Heart right ventricle (tissue), 16 donors: ENCODE measurements around the gene APBB3. TPM values are rescaled to one million over a fixed set of nuclear protein-coding genes. Genes with fewer than 3 reads are reported as not detected.

Source experiments
- ATAC-seq, 8 donors: fragments of 200-7000 bp; cut with Tn5 transposase; one replicate each; pipeline ENCODE4 v1.9.1; 2020; ENCODE audit warnings: mild to moderate bottlenecking in 8 of 8, moderate library complexity in 8 of 8, moderate number of reproducible peaks in 1 of 8
- DNase-seq, 2 donors: peaks; one replicate each; pipeline ENCODE4 v3.0.0-alpha.2; 2020
- H3K27ac ChIP-seq, 10 donors: fragments of 200-600 bp; sonication (generic) in 2 of 10; one replicate each; pipeline versions ENCODE4 v1.5.0 to v1.8.0; 2020 to 2022; ENCODE audit warnings: mild to moderate bottlenecking in 3 of 10
- H3K27me3 ChIP-seq, 7 donors: fragments of 200-600 bp; one replicate each; pipeline ENCODE4 v1.8.0; 2021 to 2022; ENCODE audit warnings: mild to moderate bottlenecking in 2 of 7
- H3K36me3 ChIP-seq, 9 donors: fragments of 200-600 bp; sonication (generic) in 1 of 9; one replicate each; pipeline versions ENCODE4 v1.5.0 to v1.8.0; 2020 to 2022; ENCODE audit warnings: mild to moderate bottlenecking in 2 of 9
- H3K4me1 ChIP-seq, 9 donors: fragments of 200-600 bp; sonication (generic) in 1 of 9; one replicate each; pipeline versions ENCODE4 v1.5.0 to v1.8.0; 2020 to 2022; ENCODE audit warnings: mild to moderate bottlenecking in 4 of 9
- H3K4me3 ChIP-seq, 10 donors: fragments of 200-600 bp; sonication (generic) in 2 of 10; one replicate each; pipeline versions ENCODE4 v1.5.0 to v1.8.0; 2020 to 2022; ENCODE audit warnings: mild to moderate bottlenecking in 7 of 10, moderate library complexity in 2 of 10
- H3K9me3 ChIP-seq, 11 donors: fragments of 200-600 bp in 10 of 11; sonication (generic) in 2 of 11; one replicate each; pipeline versions ENCODE4 v1.5.0 to v1.8.0; 2013 to 2022; ENCODE audit warnings: mild to moderate bottlenecking in 2 of 11, control low read depth in 1 of 11, moderate library complexity in 1 of 11
- CTCF ChIP-seq, 9 donors: fragments of 200-600 bp; sonication (generic) in 2 of 9; IDR thresholded peaks; one replicate each; pipeline versions ENCODE4 v1.5.0 to v1.8.0; 2021 to 2022; ENCODE audit warnings: antibody characterized with exemption in 9 of 9, mild to moderate bottlenecking in 5 of 9, moderate library complexity in 1 of 9
- WGBS, 2 donors: extraction: QIAGEN DNeasy Blood & Tissue Kit; methylation state at CpG; one replicate each; pipeline ENCODE4 v1.1.7; 2013; ENCODE audit warnings: inconsistent platforms in 1 of 2; 5-methylcytosine and 5-hydroxymethylcytosine counted together
- intact Hi-C, 10 donors: fragments of 100-400 bp; cut with DNase I; formaldehyde crosslinking; loops; one replicate each; pipeline versions ENCODE4 v1.11.1 to v1.14.2; 2022
- polyA plus RNA-seq, 2 donors: library from polyadenylated mRNA; stranded (reverse); fragments of 200-250 nt; gene quantifications; one replicate each; pipeline ENCODE4 v1.2.3, GENCODE V29; 2013
- total RNA-seq, 10 donors: library from RNA; stranded (reverse); fragmentation: NEBNext Ultra II Directional in 3 of 10; extraction: Animal tissue kit (Norgen Biotek cat#: 25700) in 3 of 10; gene quantifications; one replicate each; pipeline versions ENCODE4 v1.2.1 to v1.2.4, GENCODE V29; 2021 to 2023
- donor health status: Arrhythmogenic right ventricular cardiomyopathy.
- donor health status: ischemic (EF 13 %, LVEDD 7.1; RV severe dilation, severe dysfunction).
- donor health status: healthy with polysubstance abuse.
- donor health status: DM: no; HTN: yes; CAD: no.
- donor health status: DM: no; HTN: no; CAD: no.
- donor health status: ischemic (EF 25% LVEDD 6.9; RV normal size, moderate dysfunction).
- donor health status: ischemic (EF 25% LVEDD 5.7; RV mildly dilated, moderate dysfunction).
- donor health status: healthy.
- donor health status: DM: yes; HTN: yes; CAD: no.
- donor health status: Ischemic cardiomyopathy.
- donor health status: ischemic (EF 35%, LVEDD 5.7; RV mildly dilated, moderate dysfunction).
- donor health status: nonischemic (EF 11% LVEDD 7.7; RV severe dilation, severe dysfunction).
- donor health status: DM: yes; HTN: yes; CAD: no.
- donor health status: PGD.
- donor health status: ischemic (EF 29% LVEDD 5.4; RV normal size, mild dysfunction).
- donor health status: nonischemic (EF 23%, LVEDD 6.1; RV moderate dilation, normal function).

Gene APBB3
- total and polyA plus RNA-seq, 12 donors = 6.9 to 31.3 (median 13.3) TPM

- ATAC-seq (no peak), DNase-seq (no peak)
- peaks cover 0 to 39% (median 19%) of the 10 kb centered on the region in 9 donors for H3K36me3 ChIP-seq
- TF ChIP-seq CTCF (IDR thresholded peaks at IDR 0.05) = no peak
- H3K4me3 ChIP-seq = no peak overlapping the region
- peak overlapping the region in 9 of 10 donors; percentile 43 to 91 (median 78) for H3K27ac ChIP-seq
- intact Hi-C loops = loop anchor here in 1 of 10 donors (5.0 kb wide), 1 partner anchor 57 kb away; no protein-coding TSS in a partner anchor
- no peaks in the 10 kb centered on the region for H3K27me3 ChIP-seq
- WGBS, 2 donors = 92 to 96% methylated on average over 1 of the region's 1 CpG
- no peaks in the 10 kb centered on the region for H3K9me3 ChIP-seq
- peaks cover 5 to 80% (median 56%) of the 10 kb centered on the region in 9 donors for H3K4me1 ChIP-seq
These were observed 6.1 kb upstream of the APBB3 start for GRCh38 chr5:140570488-140570887.

- H3K9me3 ChIP-seq = no peaks in the 10 kb centered on the region
- no peaks in the 10 kb centered on the region for H3K27me3 ChIP-seq
- H3K4me1 ChIP-seq = peaks cover 7 to 85% (median 60%) of the 10 kb centered on the region in 9 donors
- ATAC-seq (peak in 1 of 8 donors; percentile 15), DNase-seq (no peak)
- 87 to 90% methylated on average over 4 of the region's 4 CpGs for WGBS, 2 donors
- no peak for TF ChIP-seq CTCF (IDR thresholded peaks at IDR 0.05)
- peak overlapping the region in 9 of 10 donors; percentile 56 to 91 (median 78) for H3K27ac ChIP-seq
- peaks cover 0 to 39% (median 19%) of the 10 kb centered on the region in 9 donors for H3K36me3 ChIP-seq
- intact Hi-C loops = loop anchor here in 1 of 10 donors (5.0 kb wide), 1 partner anchor 57 kb away; no protein-coding TSS in a partner anchor
- H3K4me3 ChIP-seq = no peak overlapping the region
These were observed 5.7 kb upstream of the APBB3 start for GRCh38 chr5:140570058-140570457.

GRCh38 chr5:140569197-140569596, 4.8 kb upstream of the APBB3 start:
- Histone ChIP-seq H3K27me3 (no peaks in the 10 kb centered on the region), H3K4me3 (peak overlapping the region in 2 of 10 donors; percentile 1 to 3), H3K27ac (peak overlapping the region; percentile 30 to 91 (median 78)), H3K9me3 (no peaks in the 10 kb centered on the region), H3K36me3 (peaks cover 0 to 39% (median 19%) of the 10 kb centered on the region in 9 donors), H3K4me1 (peaks cover 7 to 79% (median 60%) of the 10 kb centered on the region in 9 donors)
- no peak for ATAC-seq
- intact Hi-C loops = loop anchor here in 6 of 10 donors (5.0 to 10.0 kb wide), 3 partner anchors 63 to 68 kb away; partner anchors contain the start of genes TMCO6 (in 5 of the 6) and CD14 (in 3 of the 6)
- 27 to 59% methylated on average over 4 of the region's 4 CpGs for WGBS, 2 donors
- no peak for DNase-seq
- TF ChIP-seq CTCF (IDR thresholded peaks at IDR 0.05) = no peak

- H3K9me3 ChIP-seq = no peaks in the 10 kb centered on the region
- DNase-seq (no peak), ATAC-seq (no peak)
- TF ChIP-seq CTCF (IDR thresholded peaks at IDR 0.05) = no peak
- intact Hi-C loops = loop anchor here in 6 of 10 donors (5.0 to 10.0 kb wide), 3 partner anchors 64 to 69 kb away; partner anchors contain the start of genes TMCO6 (in 5 of the 6) and CD14 (in 3 of the 6)
- WGBS, 2 donors = 77 to 97% methylated on average over 2 of the region's 2 CpGs
- H3K36me3 ChIP-seq = peaks cover 0 to 39% (median 19%) of the 10 kb centered on the region in 9 donors
- peaks cover 7 to 78% (median 62%) of the 10 kb centered on the region in 9 donors for H3K4me1 ChIP-seq
- no peaks in the 10 kb centered on the region for H3K27me3 ChIP-seq
- H3K27ac ChIP-seq = peak overlapping the region; percentile 30 to 91 (median 78)
- peak overlapping the region in 1 of 10 donors; percentile 3 for H3K4me3 ChIP-seq
These were observed 4.2 kb upstream of the APBB3 start for GRCh38 chr5:140568443-140569063.
